Ovary (tissue), 9 donors: ENCODE results near the gene VIM. TPM values are rescaled to one million over a fixed set of nuclear protein-coding genes. Genes with fewer than 3 reads are reported as not detected.

Experiments used
- DNase-seq, 5 donors: peaks; one replicate each; pipeline ENCODE4 v3.0.0-alpha.2; 2019 to 2020
- H3K27ac ChIP-seq, 2 donors: fragments of 200-600 bp; one replicate each; pipeline versions ENCODE4 v1.5.1 to v1.8.0; 2019 to 2022
- H3K27me3 ChIP-seq: fragments of 200-600 bp; one replicate; pipeline ENCODE4 v1.8.0; 2022
- H3K36me3 ChIP-seq: fragments of 200-600 bp; sonication (generic); one replicate; pipeline ENCODE4 v1.5.1; 2019
- H3K4me1 ChIP-seq: one replicate; pipeline ENCODE4 v1.8.1; 2013; ENCODE audit warnings: mild to moderate bottlenecking, moderate library complexity; ENCODE audit not compliant: insufficient read depth
- H3K4me3 ChIP-seq: fragments of 200-600 bp; sonication (generic); one replicate; pipeline ENCODE4 v1.5.1; 2017
- H3K9me3 ChIP-seq, 2 donors: fragments of 200-600 bp in 1 of 2; sonication (generic) in 1 of 2; one replicate each; pipeline versions ENCODE4 v1.5.1 to v1.8.1; 2013 to 2019; ENCODE audit warnings: mild to moderate bottlenecking in 1 of 2, moderate library complexity in 1 of 2
- CTCF ChIP-seq, 3 donors: fragments of 450-650 bp in 2 of 3; fragments of 200-600 bp in 1 of 3; IDR thresholded peaks; one replicate each; pipeline versions ENCODE4 v1.5.1 to v1.8.0; 2016 to 2022; ENCODE audit warnings: antibody characterized with exemption in 3 of 3, mild to moderate bottlenecking in 1 of 3
- EP300 ChIP-seq: sonication (generic); formaldehyde crosslinking; IDR thresholded peaks from one replicate; pipeline ENCODE4 v1.6.1; 2017; ENCODE audit warnings: antibody characterized with exemption
- POLR2A ChIP-seq: fragments of 450-650 bp; IDR thresholded peaks from one replicate; pipeline ENCODE4 v1.6.1; 2017; ENCODE audit warnings: antibody characterized with exemption, mild to moderate bottlenecking, moderate library complexity
- WGBS, 3 donors: extraction: QIAGEN DNeasy Blood & Tissue Kit in 1 of 3; methylation state at CpG; one replicate each; pipeline versions ENCODE4 v1.1.5 to v1.1.7; 2013 to 2017; 5-methylcytosine and 5-hydroxymethylcytosine counted together
- intact Hi-C, 4 donors: fragments of 100-400 bp; cut with DNase I; formaldehyde crosslinking; loops; one replicate each; pipeline versions ENCODE4 v1.11.0 to v1.15.1; 2022 to 2023
- polyA plus RNA-seq, 2 donors: library from polyadenylated mRNA; stranded (reverse); fragments of 200-250 nt in 1 of 2; fragments of 350-450 nt in 1 of 2; fragmentation: Illumina TruSeq in 1 of 2; extraction: RNeasy Lipid Tissue Mini Kit (QIAGEN cat#74804) in 1 of 2; gene quantifications; one replicate each; pipeline ENCODE4 v1.2.3, GENCODE V29; 2013 to 2014
- total RNA-seq, 7 donors: library from RNA; depleted of rRNA in 2 of 7; stranded (reverse); fragments of >200 nt in 2 of 7; fragmentation: NEBNext Ultra II Directional in 3 of 7; extraction: Animal tissue kit (Norgen Biotek cat#: 25700) in 3 of 7; gene quantifications; one replicate each; pipeline versions ENCODE4 v1.1.0 to v1.2.4, GENCODE V29; 2016 to 2023
- donor health status: DM: no; HTN: no; CAD: no; lungs with moderate emphysema.
- donor health status: DM: no; HTN: no; CAD: no.
- donor health status: Bipolar disorder and iron deficiency.
- donor health status: DM: yes; HTN: yes; CAD: no.
- donor health status: DM: no; HTN: no; CAD: no.
- donor health status: DM: yes; HTN: yes; CAD: no.

VIM gene
- total and polyA plus RNA-seq, 9 donors: 2,370 to 6,135 (median 4,661) TPM

- Histone ChIP-seq H3K27ac (peak overlapping the region in 1 of 2 donors; percentile 99), H3K36me3 (no peaks in the 10 kb centered on the region), H3K9me3 (no peaks in the 10 kb centered on the region), H3K4me3 (peak overlapping the region; percentile 7), H3K4me1 (peaks cover 10% of the 10 kb centered on the region), H3K27me3 (no peaks in the 10 kb centered on the region)
- DNase-seq: no peak
- 4 to 17% (median 7%) methylated on average over 3 of the region's 3 CpGs for WGBS, 3 donors
- intact Hi-C loops: no loop called here
- TF ChIP-seq CTCF (IDR thresholded peaks at IDR 0.05) (no peak), POLR2A (peak; percentile 2)
These were observed 4.4 kb downstream of the VIM start for GRCh38 chr10:17232276-17232960.

DNA sequence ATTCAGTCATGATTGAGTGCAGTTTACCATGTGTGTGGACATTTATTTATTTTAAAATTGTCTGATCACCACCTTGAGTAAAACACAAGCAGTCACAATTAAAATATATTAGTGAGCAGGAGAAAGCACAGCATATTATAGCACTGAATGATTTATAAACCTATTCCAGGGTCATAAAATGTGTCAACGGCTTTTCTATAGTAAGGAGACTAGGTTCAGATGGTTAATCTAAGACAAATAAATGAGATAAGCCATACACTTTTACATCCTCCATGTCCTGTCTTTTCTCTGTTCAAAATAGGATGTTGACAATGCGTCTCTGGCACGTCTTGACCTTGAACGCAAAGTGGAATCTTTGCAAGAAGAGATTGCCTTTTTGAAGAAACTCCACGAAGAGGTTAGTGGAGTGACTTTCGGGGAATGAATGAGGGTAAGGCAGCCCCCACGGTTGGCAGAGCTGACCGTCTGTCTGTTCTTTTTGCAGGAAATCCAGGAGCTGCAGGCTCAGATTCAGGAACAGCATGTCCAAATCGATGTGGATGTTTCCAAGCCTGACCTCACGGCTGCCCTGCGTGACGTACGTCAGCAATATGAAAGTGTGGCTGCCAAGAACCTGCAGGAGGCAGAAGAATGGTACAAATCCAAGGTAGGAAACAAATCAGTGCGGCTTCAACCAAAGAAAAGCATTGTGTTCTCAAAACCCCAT is 5.4 kb downstream of the VIM start:
- WGBS, 3 donors: 16 to 24% (median 18%) methylated on average over 14 of the region's 14 CpGs
- peak; percentile 40 to 74 (median 49) for DNase-seq
- H3K27ac ChIP-seq: peak overlapping the region in 1 of 2 donors; percentile 51
- intact Hi-C loops: no loop called here
- H3K36me3 ChIP-seq: no peaks in the 10 kb centered on the region
- H3K27me3 ChIP-seq: no peaks in the 10 kb centered on the region
- H3K4me3 ChIP-seq: peak overlapping the region; percentile 17
- peaks cover 10% of the 10 kb centered on the region for H3K4me1 ChIP-seq
- TF ChIP-seq CTCF (IDR thresholded peaks at IDR 0.05) (no peak), POLR2A (peak; percentile 21)
- H3K9me3 ChIP-seq: no peaks in the 10 kb centered on the region

DNA sequence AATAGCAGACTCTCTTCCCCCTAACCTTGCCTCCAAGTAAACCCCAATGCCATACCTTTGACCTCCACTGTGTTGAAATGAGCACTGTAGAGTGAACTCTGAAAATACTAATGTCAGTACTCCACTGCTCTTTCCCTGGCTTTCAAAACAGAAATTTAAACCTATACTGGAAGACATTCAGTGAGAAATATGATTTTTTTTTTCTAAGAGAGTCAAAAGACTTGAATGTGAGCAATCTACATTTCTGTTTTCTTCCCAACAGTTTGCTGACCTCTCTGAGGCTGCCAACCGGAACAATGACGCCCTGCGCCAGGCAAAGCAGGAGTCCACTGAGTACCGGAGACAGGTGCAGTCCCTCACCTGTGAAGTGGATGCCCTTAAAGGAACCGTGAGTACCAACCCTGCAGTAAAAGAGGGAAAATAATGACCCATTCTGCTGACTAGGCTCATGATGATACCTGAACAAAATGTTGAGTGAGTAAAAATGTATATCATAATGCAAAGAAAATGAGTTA is 6.4 kb downstream of the VIM start:
- no peak for DNase-seq
- H3K4me3 ChIP-seq: no peak overlapping the region
- peak overlapping the region in 1 of 2 donors; percentile 51 for H3K27ac ChIP-seq
- H3K4me1 ChIP-seq: peaks cover 12% of the 10 kb centered on the region
- TF ChIP-seq POLR2A (no peak), EP300 (no peak), CTCF (IDR thresholded peaks at IDR 0.05) (no peak)
- no peaks in the 10 kb centered on the region for H3K36me3 ChIP-seq
- no peaks in the 10 kb centered on the region for H3K9me3 ChIP-seq
- 55 to 67% (median 60%) methylated on average over 5 of the region's 5 CpGs for WGBS, 3 donors
- intact Hi-C loops: no loop called here
- H3K27me3 ChIP-seq: no peaks in the 10 kb centered on the region

DNA sequence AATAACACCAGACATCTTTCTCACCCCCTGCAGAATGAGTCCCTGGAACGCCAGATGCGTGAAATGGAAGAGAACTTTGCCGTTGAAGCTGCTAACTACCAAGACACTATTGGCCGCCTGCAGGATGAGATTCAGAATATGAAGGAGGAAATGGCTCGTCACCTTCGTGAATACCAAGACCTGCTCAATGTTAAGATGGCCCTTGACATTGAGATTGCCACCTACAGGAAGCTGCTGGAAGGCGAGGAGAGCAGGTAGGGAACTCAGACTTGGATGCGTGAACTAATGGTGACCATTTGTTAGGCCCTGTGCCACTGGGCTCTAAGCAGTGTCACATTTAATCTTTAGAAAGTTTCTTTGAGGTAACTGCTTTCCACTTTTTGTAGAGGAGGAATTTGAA is 7.1 kb downstream of the VIM start:
- H3K9me3 ChIP-seq: no peaks in the 10 kb centered on the region
- TF ChIP-seq CTCF (IDR thresholded peaks at IDR 0.05) (no peak), EP300 (no peak), POLR2A (no peak)
- WGBS, 3 donors: 51 to 63% (median 58%) methylated on average over 8 of the region's 8 CpGs
- H3K27me3 ChIP-seq: no peaks in the 10 kb centered on the region
- H3K27ac ChIP-seq: peak overlapping the region in 1 of 2 donors; percentile 14
- intact Hi-C loops: loop anchor here in 1 of 4 donors (5.0 kb wide), 1 partner anchor 343 kb away; no protein-coding TSS in a partner anchor
- no peaks in the 10 kb centered on the region for H3K36me3 ChIP-seq
- peaks cover 12% of the 10 kb centered on the region for H3K4me1 ChIP-seq
- no peak overlapping the region for H3K4me3 ChIP-seq
- no peak for DNase-seq
